LHCN-M2 (cell line): ENCODE results near the gene HS3ST3B1. TPM values are rescaled to one million over a fixed set of nuclear protein-coding genes. Genes with fewer than 3 reads are reported as not detected.

Source experiments
- DNase-seq: peaks from one replicate; pipeline ENCODE4 v3.0.0-alpha.2; 2012; ENCODE audit warnings: low read depth
- polyA plus RNA-seq: library from polyadenylated mRNA; unstranded; fragments of >200 nt; gene quantifications from one replicate; pipeline ENCODE4 v1.2.1, GENCODE V29; 2012; ENCODE audit warnings: missing spikeins
- total RNA-seq: library from RNA; depleted of rRNA; stranded (reverse); fragments of >200 nt; gene quantifications from 2 replicates; pipeline ENCODE4 v1.2.3, GENCODE V29; 2014; rRNA removed

The HS3ST3B1 gene
- 6.9 and 7.7 TPM in 2 replicates for total RNA-seq
- 2.3 TPM for polyA plus RNA-seq

DNA sequence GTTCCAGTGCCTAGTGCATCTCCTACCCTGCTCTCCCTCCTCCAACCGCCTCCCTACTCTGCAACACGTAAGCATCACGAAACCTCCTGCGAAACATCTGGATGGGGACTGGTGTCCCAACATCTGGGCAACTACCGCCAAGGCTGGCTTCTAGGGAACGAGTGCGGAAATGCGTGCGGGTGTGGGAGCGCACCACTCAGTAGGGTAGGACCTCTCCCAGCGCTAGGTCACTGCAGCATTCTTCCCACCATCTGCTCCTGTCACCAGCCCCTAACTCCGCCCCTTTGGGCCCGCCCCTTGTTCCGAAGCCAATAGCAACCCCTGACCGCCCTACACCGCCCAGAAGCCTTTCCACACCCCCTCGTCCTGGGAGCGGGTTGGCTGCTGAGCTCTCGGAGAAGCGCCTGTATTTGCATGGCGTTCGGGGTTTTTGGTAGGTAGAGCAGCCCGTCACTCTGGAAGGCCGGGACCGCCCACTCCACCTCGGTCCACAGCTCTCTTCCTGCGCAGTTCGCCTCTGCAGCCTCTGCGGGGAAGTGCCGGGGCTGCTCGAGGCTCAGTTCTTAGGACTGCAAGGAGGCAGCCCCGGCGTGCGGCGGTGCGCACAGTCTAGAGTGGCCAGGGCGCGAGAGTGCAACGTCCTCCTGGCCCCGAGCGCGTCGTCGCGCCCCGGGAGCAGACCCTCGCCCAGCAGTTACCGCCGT, at the start of gene HS3ST3B1:
TSS of gene HS3ST3B1 (plus strand) at position 507 of the 704 bp plus-strand sequence. CDS start 438 bp downstream, outside the sequence.
- peak; percentile 99 for DNase-seq

DNA sequence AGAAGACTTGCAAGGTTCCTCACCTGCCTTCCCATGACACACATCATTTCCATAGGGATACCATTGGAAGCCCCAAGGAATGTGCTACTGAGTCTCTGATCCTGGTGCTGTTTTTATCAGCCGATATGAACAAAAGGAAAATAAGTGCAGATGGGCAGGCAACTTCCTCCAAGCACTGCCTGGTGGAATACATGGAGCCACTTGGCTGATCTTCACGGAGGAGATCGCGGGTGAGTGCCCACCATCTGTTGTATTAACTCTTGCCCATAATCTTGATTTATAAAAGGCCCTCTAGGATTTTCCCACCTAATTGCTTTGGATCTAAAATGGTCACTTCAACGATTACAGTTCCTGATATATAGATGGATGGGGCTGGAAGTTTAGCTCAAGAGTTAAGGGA, 39.5 kb upstream of the HS3ST3B1 start:
- no peak for DNase-seq

DNA sequence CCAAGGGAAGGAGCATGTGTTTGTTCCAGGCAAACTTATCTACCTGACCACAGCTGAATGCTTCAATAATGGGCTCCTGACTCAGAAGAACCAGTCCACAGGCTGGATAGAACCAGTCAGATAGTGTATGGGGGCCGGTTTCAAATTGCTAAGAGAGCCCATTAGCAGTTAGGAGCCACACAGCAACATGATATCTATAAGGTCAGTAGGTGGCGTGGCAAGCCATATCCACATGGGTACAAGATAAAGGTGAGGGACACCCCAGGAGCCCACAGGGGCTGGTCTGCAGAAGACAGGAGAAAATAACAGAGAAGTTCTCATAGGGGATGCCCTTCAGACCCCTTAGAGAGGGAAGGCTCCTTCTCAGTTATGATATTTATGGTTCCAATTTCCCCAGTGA, 32.6 kb upstream of the HS3ST3B1 start:
- DNase-seq: no peak

DNA sequence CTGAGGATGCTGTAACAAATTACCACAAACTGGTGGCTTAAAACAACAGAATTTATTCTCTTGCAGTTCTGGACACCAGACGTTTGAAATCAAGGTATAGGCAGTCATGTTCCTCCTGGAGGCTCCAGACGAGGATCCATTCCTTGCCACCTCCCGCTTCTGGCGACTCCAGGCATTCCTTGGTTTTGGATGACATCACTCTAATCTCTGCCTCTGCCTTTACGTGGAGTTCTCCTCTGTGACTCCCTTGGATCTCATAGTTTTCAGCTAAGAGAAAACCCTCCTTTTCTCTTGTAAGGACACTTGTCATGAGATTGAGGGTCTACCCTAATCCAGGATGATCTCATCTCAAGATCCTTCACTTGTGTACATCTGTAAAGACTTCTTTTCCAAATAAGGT, 31.4 kb upstream of the HS3ST3B1 start:
- no peak for DNase-seq

DNA sequence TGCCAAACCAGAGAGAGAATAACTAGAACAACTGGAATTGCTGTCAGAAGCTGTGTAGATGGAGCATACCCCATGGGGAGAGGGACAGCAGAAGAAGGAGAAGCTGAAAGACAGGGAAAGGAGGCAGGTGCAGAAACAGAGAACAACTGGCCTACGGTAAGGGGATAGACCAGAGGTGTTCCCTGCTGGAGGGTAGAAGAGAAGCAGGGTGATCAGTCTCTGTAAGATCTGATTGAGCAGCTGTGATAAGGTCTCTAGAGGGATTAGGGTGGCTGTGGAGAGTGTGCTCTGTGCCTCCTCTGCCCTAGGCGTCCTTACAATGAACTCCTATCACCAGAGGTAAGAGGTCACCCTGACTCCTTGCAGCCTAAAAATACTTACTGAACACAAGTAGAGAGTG, 30.4 kb upstream of the HS3ST3B1 start:
- no peak for DNase-seq

DNA sequence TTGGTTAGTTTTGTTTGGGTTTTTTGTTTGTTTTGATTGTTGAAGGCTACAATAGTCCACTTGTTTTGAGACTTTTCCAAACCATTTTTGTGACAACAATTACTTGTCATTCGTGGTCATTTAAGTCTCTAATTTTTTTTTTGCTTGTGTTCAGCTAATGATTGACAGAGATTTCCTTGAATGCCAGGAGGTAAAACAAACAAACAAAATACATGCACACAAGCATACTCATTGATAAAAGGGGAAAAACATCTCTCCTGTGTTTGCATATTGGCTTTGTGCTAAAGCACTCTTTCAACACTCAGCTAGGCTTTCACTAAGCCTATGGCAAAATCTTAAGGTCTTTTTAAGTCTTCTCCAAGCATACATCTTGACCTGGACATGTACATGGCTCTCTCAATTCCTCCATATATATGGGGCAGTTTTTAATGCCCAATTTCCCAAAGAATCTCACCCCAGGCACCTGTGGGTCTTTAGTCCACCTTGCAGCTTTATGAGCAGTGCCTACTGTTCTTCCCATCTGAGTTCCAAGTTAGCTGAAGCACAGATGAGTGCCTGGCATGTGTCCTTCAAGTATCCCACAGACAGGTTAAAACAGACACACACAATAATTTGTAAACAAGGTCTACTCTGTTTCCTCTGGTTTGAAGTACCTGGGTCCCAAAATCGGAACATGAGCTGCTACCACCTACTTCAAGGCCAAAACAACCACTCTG, 24.2 kb upstream of the HS3ST3B1 start:
- DNase-seq: no peak

DNA sequence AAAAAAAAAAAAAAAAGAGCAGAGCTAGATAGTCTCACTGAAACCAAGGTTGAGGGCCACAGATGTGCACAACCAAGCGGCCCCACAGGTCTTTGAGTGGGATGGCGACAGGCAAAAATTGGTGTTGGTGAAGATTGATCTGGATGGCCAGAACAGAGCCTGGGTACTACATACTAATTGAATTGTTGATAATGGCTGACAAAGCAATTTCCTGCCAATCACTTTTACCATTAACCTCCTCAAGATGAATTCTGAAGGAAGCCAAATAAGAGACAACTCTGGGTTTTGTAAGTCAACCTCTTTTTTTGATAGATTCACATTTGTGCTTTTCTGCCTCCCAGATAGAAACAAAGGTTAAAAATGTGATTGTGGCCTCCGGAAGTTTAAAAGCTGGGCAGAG, 19.4 kb upstream of the HS3ST3B1 start:
- no peak for DNase-seq

DNA sequence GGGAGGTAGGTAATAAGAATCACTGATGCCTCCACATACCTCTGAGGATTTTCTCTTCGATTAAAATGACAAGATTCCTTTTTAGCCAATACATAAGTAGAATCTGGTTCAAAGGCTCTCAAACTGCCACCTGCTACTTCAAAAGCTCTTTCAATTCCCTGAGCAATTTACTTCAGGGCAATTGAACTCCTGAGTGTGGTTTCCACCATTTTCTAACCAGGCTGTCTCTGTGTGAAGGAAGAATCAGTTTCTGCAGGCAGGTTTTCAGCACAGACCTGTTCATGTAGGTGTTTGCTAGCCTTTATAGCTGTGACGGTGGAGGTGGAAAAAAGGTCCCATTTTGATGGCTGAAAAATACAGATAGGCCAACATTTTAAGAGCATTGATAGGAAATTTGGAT, 18.2 kb upstream of the HS3ST3B1 start:
- no peak for DNase-seq

DNA sequence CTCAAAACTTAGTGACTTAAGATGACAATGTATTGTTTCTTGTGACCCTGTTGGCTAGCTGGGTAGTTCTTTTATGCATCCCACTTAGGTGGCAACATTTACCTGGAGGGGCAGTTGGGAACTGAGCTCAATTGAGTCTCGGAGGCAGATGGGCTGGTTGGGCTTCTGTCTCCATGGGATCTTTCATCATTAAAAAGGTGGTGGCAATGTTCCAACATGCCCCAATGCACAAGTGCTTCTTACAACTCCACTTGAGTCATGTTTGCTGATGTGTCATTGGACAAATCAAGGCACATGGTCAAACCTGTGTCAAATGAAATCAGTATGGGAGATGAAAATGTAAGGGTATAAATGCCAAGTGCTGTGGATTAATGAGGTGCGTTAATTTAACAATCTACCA, 11.7 kb upstream of the HS3ST3B1 start:
- DNase-seq: no peak

DNA sequence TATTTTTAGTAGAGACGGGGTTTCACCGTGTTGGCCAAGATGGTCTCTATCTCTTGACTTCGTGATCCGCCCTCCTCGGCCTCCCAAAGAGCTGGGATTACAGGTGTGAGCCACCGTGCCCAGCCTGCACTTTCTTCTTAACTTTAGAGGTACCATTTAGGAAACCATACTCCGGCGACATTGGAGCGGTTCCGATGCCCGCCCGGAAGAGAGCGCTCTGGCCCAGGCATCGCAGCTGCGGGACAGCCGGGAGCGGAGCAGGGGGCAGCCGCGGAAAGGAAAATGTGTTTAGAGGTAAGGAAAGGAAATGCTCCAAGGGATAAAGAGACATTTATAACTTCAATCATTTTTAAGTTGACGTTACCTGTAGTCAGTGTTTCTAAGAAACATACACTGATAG, 6.0 kb upstream of the HS3ST3B1 start:
- no peak for DNase-seq

DNA sequence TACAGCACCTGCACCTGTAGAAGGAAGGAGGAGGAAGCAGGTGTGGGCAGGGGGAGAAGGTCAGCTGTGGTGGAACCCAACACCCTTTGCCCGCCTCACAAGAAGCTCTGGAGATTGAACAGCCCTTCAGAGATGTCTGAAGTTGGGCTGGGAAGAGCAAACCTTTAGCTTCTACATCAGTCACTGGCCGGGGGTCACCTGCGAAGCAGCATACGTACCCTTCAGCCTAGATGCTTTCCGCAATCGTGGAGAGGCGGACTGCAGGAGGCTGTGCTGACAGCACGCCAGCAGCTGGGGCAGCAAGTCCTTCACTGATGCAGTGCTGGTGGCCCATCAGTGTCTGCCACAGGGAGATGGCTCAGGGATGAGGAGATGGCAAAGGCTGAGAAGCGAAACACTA, 5.2 kb upstream of the HS3ST3B1 start:
- DNase-seq: no peak

DNA sequence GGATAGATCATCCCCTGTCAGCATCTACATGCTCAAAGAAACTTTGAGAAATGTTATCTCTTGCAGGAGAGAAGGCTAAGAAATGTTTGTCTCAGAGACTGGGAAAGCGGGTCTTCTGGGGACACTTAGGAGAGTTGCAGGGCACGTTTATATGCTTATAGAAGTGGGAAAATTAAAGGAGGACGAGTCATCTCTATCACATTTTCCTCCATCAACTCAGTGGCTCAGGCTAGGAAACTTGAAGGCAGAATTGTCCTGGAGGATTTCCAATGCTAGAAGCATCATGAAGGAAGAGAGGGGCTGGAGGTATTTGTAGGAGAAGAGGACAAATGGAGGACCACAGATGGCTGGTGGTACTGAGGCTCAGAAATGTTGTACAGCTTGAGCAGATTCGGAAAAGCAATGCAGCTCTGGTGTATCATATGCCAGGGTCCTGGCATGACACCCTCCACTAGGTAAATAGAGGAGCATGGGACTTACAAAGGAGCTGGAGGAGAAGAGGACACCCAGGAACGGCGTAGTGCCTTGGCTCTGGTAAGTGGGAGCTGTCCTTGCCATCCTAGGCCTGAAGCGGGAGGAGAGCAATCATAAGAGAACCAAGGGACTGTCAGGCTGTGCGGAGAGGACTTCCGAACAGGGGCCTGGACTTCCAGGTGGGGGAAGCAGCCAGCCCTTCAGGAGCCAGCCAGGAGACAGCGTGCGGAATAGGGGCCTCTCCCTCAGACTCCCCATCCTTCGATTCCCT, 4.5 kb upstream of the HS3ST3B1 start:
- DNase-seq: no peak

DNA sequence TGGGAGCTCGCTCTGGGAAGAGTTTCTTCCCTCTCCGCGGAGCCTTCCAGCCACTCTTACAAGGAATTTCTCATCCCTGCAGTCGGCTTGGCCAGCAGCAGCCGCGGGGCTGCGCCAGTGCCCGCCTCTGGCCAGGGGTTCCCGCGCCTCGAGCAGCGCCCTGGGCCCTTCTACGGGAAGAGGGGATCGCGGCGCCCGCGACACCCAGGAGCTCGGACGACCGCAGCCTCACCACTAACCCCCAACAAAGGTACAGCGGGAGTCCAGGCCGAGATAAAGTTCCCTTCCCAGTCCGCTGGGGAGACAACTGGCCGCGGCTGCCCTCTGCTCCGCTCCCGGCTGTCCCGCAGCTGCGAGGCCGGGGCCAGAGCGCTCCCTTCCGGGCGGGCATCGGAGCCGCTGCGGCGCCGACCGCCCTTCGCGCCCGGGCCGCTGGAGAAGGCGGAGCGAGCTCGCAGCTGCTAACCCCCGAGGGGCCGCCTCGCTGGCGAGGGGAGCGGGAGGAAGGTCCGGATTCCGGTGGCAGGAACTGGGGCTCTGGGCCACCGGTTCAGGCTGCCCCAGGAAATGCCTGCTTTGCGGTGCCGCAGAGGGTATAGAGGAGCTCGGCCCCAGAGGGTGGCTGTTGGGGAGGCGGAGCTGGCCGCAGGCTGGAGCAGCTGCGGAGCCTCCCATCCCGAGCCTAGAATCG, 3.6 kb upstream of the HS3ST3B1 start:
- peak; percentile 75 for DNase-seq

DNA sequence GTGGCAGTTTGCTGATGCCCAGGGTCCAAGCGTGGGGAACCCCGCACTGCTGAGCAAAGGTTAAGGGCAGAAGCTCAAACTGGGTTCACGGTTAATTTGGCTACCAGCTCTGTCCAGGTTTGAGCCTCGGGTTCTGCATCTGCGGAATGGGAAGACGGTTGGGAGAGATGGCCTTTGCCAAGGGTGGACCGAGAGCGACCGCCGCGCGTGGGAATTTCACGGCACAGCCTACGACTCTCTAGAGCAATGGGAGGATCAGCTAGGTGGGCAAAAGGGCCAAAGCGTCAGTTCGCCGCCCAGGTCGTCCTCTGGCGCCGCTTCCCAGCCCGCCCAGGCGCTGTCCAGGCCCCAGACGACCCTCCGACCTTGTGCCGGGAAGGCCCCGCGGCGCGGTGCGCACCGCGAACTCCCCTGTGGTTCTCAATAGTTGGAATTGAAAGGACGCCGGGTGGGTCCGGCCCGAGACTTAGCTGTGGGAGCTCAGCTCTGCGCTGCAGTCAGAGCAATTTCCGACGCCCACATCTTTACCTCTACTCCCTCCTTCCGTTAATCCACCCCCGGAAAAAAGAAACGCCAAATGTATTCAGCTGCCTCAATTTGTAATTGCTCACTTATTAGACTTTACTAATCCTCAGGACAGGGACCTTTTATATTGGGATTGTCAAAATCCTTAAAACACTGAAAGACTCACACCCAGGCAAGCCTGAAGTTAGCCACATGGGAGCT, 2.5 kb upstream of the HS3ST3B1 start:
- no peak for DNase-seq

DNA sequence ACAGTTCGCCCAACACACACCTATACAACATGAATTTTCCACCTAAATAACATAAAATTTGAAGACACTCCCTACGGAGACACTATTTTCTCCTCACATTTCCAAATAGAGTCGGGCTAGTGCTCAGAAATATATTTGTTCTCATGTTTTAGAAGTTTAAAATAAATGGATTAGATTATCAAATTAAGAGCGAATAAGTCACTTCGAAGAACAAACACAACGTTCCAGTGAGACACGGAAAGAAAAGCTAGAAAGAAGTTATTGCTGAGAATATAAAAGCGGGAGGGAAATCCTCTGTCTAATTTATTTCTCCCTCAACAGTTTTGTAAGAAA, 2.0 kb upstream of the HS3ST3B1 start:
- no peak for DNase-seq

DNA sequence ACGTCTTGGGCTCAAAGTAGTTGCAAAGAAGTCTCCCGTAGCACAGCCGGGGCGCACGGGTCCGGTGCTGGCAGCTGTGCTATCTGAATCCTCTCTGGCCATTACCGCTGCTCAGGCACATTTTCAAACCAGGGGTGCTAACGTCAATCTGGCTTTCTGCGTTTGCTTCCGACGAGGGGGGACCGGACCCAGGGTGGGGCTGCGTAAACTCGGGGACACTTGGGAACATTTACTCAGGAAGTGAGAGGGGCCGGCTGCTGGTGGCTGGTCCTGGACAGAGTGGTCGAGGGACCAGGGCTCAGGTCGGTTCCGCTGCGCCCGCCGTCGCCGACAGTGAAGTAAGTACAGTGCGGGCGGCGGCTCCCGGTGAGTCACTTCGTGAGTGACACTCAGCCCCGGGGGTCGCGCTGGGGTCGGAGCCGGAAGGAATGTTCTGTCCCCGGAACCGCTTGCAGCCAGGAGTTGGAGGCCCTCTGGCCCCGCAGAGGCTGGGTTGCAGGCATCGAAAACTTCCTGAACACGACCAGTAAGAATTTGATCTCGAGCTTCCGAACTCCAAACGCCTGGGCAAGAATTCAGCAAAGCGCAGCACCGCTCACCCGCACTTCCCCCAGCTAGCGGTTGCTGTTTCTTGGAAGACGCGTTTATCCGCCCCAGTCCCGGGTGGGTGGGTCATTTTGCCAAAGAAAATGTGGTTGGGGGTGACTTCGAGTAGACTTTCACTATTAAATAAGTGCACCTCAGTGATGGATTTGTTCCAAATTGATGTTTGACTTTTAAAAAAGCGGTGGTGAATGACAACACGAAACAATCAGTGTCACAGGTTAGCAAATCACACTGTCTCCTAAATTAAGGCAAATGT, 1.4 kb upstream of the HS3ST3B1 start:
- DNase-seq: no peak

DNA sequence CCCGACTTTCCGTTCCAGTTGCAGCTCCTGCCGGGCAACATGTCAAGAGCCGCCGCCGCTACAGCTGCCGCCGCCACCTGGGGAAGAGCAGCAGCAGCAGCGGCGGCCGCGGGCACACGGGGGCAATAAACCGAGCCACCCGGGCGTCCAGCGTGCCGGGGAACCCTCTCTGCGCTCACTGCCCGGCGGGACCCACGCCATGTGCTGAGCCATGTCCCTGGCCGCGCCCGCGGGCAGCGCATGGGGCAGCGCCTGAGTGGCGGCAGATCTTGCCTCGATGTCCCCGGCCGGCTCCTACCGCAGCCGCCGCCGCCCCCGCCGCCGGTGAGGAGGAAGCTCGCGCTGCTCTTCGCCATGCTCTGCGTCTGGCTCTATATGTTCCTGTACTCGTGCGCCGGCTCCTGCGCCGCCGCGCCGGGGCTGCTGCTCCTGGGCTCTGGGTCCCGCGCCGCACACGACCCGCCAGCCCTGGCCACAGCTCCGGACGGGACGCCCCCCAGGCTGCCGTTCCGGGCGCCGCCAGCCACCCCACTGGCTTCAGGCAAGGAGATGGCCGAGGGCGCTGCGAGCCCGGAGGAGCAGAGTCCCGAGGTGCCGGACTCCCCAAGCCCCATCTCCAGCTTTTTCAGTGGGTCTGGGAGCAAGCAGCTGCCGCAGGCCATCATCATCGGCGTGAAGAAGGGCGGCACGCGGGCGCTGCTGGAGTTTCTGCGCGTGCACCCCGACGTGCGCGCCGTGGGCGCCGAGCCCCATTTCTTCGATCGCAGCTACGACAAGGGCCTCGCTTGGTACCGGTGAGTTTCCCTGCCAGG, 604 bp downstream of the HS3ST3B1 start:
- DNase-seq: peak; percentile 45

DNA sequence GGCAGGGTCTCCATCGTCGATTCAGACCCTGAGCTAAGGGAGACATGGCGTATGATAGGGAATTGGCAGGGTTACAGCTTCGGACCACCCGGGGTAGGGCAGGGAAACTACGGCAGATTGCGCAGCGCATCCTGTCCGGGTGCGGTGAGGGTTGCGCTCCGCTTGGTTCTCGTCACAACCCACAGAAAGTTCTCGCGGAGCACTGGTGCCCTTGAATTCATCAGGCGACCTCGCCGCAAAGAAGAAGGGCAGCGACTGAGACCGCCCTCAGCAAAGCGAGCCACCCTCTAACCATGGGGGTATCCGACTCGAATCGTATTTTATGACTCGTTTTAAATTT, 1.2 kb downstream of the HS3ST3B1 start:
- DNase-seq: peak; percentile 59

DNA sequence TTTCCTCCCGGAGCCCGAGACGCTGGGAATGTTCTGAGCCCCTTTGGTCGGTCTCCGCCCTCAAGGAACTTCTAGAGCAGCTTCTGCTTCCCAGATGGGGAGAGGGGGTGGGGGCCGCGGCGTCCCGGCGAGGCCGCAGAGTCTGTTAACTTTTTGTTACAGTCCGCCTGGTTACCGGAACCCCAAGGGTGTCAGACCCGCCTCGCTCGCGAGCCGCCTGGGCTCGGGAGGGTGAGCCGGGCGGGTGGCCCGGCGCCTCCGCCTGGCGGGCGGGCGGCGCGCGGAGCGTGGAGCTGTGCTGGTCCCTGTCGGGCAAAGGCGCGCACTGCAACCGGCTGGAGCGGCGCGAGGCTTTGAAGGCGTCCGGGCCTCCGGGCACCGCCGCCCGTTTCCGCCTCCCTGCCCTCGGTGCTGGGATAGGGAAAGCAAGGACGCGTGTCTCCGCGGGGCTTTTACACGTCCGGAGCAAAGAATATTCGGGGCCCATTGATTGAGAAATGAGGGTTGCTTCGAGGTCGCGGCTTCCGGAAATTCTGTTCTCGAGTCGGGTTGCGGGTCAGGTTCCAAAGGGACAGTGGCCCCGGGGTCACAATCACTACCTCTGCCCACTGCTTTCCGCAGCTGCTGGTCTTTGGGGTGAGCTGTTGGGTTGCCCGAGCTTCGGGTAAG, 1.7 kb downstream of the HS3ST3B1 start:
- peak; percentile 84 for DNase-seq
